ENCODE measurements around the gene USP25.

GRCh38 chr21:15929536-15929935 is 199.8 kb downstream of the USP25 start:
- TF ChIP-seq MLLT1 (IDR thresholded peaks at IDR 0.05) (no peak), YY1 (IDR thresholded peaks at IDR 0.05; ENCODE audit: borderline replicate concordance in 1 of 3, control insufficient read depth in 1 of 3, extremely low read depth in 1 of 3, insufficient read depth in 3 of 3, insufficient read length in 1 of 3, insufficient replicate concordance in 2 of 3, low read depth in 1 of 3, low read length in 2 of 3) (no peak), HES1 (IDR thresholded peaks at IDR 0.05; ENCODE audit: low read depth) (no peak), GABPA (tag; conservative IDR thresholded peaks at IDR 0.05; ENCODE audit: low read depth) (no peak), ELF2 (CRISPR knock-in tag; IDR thresholded peaks at IDR 0.05) (no peak), SLC30A9 (CRISPR knock-in tag; IDR thresholded peaks at IDR 0.05) (no peak), EZH2 (IDR thresholded peaks at IDR 0.05; ENCODE audit: borderline replicate concordance, low read depth, low read length) (no peak), FOXO4 (CRISPR knock-in tag; IDR thresholded peaks at IDR 0.05) (no peak), NKRF (IDR thresholded peaks at IDR 0.05; ENCODE audit: borderline replicate concordance) (no peak), MED1 (CRISPR knock-in tag; IDR thresholded peaks at IDR 0.05; ENCODE audit: borderline replicate concordance) (no peak), ZNF121 (CRISPR knock-in tag; conservative IDR thresholded peaks at IDR 0.05) (no peak), BACH1 (tag; IDR thresholded peaks at IDR 0.05) (no peak), MEF2A (IDR thresholded peaks at IDR 0.05; ENCODE audit: control insufficient read depth, low read depth, low read length) (no peak), KHSRP (IDR thresholded peaks at IDR 0.05) (no peak)
